Esophagus (tissue), 2 donors: ENCODE measurements around the gene MPPED2. TPM values are rescaled to one million over a fixed set of nuclear protein-coding genes. Genes with fewer than 3 reads are reported as not detected.
A peak's percentile ranks its signal among the peaks of the same experiment; 100 is the strongest.

Experiments
- H3K27ac ChIP-seq, 2 donors: one replicate each; pipeline ENCODE4 v1.5.1; 2013; ENCODE audit warnings: low read depth in 2 of 2, mild to moderate bottlenecking in 2 of 2, inconsistent platforms in 1 of 2, low read length in 1 of 2, moderate library complexity in 1 of 2
- H3K27me3 ChIP-seq, 2 donors: one replicate each; pipeline ENCODE4 v1.6.1; 2013; ENCODE audit warnings: low read length in 2 of 2, control low read depth in 1 of 2, mild to moderate bottlenecking in 1 of 2; ENCODE audit not compliant: insufficient read depth in 2 of 2, control insufficient read depth in 1 of 2
- H3K36me3 ChIP-seq, 2 donors: one replicate each; pipeline ENCODE4 v1.6.1; 2013; ENCODE audit warnings: low read length in 1 of 2; ENCODE audit not compliant: control insufficient read depth in 2 of 2, insufficient read depth in 2 of 2
- H3K4me1 ChIP-seq, 2 donors: one replicate each; pipeline ENCODE4 v1.6.1; 2013; ENCODE audit warnings: low read length in 1 of 2; ENCODE audit not compliant: control insufficient read depth in 2 of 2, insufficient read depth in 2 of 2
- H3K4me3 ChIP-seq, 2 donors: one replicate each; pipeline ENCODE4 v1.5.1; 2013; ENCODE audit warnings: low read length in 2 of 2, mild to moderate bottlenecking in 2 of 2, low read depth in 1 of 2, moderate library complexity in 1 of 2
- H3K9me3 ChIP-seq, 2 donors: one replicate each; pipeline ENCODE4 v1.6.1; 2013; ENCODE audit warnings: mild to moderate bottlenecking in 2 of 2, low read depth in 1 of 2, low read length in 1 of 2, moderate library complexity in 1 of 2; ENCODE audit not compliant: control insufficient read depth in 2 of 2, insufficient read depth in 1 of 2
- WGBS, 2 donors: extraction: QIAGEN DNeasy Blood & Tissue Kit; methylation state at CpG; one replicate each; pipeline ENCODE4 v1.1.7; 2013; 5-methylcytosine and 5-hydroxymethylcytosine counted together
- polyA plus RNA-seq, 2 donors: library from polyadenylated mRNA; stranded (reverse); fragments of 200-250 nt; gene quantifications; one replicate each; pipeline ENCODE4 v1.2.3, GENCODE V29; 2013
- donor health status: healthy with polysubstance abuse.
- donor health status: Bipolar disorder and iron deficiency.

MPPED2 gene
- polyA plus RNA-seq, 2 donors = 0.58 to 1.4 TPM

GRCh38 chr11:30596832-30597231 lies 10.7 kb upstream of the MPPED2 start:
- Histone ChIP-seq H3K27me3 (no peaks in the 10 kb centered on the region), H3K27ac (no peak overlapping the region), H3K9me3 (no peaks in the 10 kb centered on the region), H3K4me3 (no peak overlapping the region), H3K4me1 (no peaks in the 10 kb centered on the region), H3K36me3 (no peaks in the 10 kb centered on the region)
- 58 to 59% methylated on average over 2 of the region's 2 CpGs for WGBS, 2 donors

- Histone ChIP-seq H3K27ac (no peak overlapping the region), H3K9me3 (no peaks in the 10 kb centered on the region), H3K36me3 (no peaks in the 10 kb centered on the region), H3K27me3 (no peaks in the 10 kb centered on the region), H3K4me3 (no peak overlapping the region), H3K4me1 (no peaks in the 10 kb centered on the region)
- WGBS, 2 donors = 72 to 79% methylated on average over 3 of the region's 3 CpGs
These were observed 9.8 kb upstream of the MPPED2 start for GRCh38 chr11:30595934-30596333.

GRCh38 chr11:30594646-30595411 lies 8.7 kb upstream of the MPPED2 start:
- no peak overlapping the region for H3K4me3 ChIP-seq
- H3K4me1 ChIP-seq = no peaks in the 10 kb centered on the region
- no peaks in the 10 kb centered on the region for H3K36me3 ChIP-seq
- H3K9me3 ChIP-seq = no peaks in the 10 kb centered on the region
- WGBS, 2 donors = 55 to 62% methylated on average over 8 of the region's 8 CpGs
- H3K27me3 ChIP-seq = no peaks in the 10 kb centered on the region
- H3K27ac ChIP-seq = no peak overlapping the region

- H3K4me3 ChIP-seq = no peak overlapping the region
- peaks cover 0 to 6% of the 10 kb centered on the region in 2 donors for H3K27me3 ChIP-seq
- 48 to 62% methylated on average over 1 of the region's 1 CpG for whole genome bisulfite sequencing, 2 donors
- H3K4me1 ChIP-seq = peaks cover 0 to 4% of the 10 kb centered on the region in 2 donors
- H3K9me3 ChIP-seq = peaks cover 0 to 3% of the 10 kb centered on the region in 2 donors
- H3K36me3 ChIP-seq = no peaks in the 10 kb centered on the region
- no peak overlapping the region for H3K27ac ChIP-seq
These were observed 1.2 kb upstream of the MPPED2 start for GRCh38 chr11:30587269-30587812.

- H3K4me1 ChIP-seq = peaks cover 0 to 4% of the 10 kb centered on the region in 2 donors
- H3K27me3 ChIP-seq = peaks cover 0 to 6% of the 10 kb centered on the region in 2 donors
- H3K36me3 ChIP-seq = no peaks in the 10 kb centered on the region
- peak overlapping the region; percentile 64 to 67 for H3K4me3 ChIP-seq
- 0 to 1% methylated on average over 37 to 42 of the region's 42 CpGs for WGBS, 2 donors
- peak overlapping the region in 1 of 2 donors; percentile 17 for H3K27ac ChIP-seq
- peaks cover 0 to 3% of the 10 kb centered on the region in 2 donors for H3K9me3 ChIP-seq
These were observed 282 bp downstream of the MPPED2 start for GRCh38 chr11:30585892-30586250.

GRCh38 chr11:30585125-30585891 lies 845 bp downstream of the MPPED2 start:
- WGBS, 2 donors = 1% methylated on average over 61 to 74 of the region's 74 CpGs
- H3K27me3 ChIP-seq = peaks cover 0 to 6% of the 10 kb centered on the region in 2 donors
- H3K4me3 ChIP-seq = peak overlapping the region; percentile 64 to 67
- H3K9me3 ChIP-seq = peaks cover 0 to 3% of the 10 kb centered on the region in 2 donors
- H3K27ac ChIP-seq = peak overlapping the region in 1 of 2 donors; percentile 27
- H3K36me3 ChIP-seq = no peaks in the 10 kb centered on the region
- peaks cover 0 to 4% of the 10 kb centered on the region in 2 donors for H3K4me1 ChIP-seq

GRCh38 chr11:30583476-30584280 lies 2.5 kb downstream of the MPPED2 start:
- H3K4me1 ChIP-seq = peaks cover 0 to 4% of the 10 kb centered on the region in 2 donors
- H3K27me3 ChIP-seq = peaks cover 0 to 6% of the 10 kb centered on the region in 2 donors
- H3K4me3 ChIP-seq = peak overlapping the region in 1 of 2 donors; percentile 67
- WGBS, 2 donors = 35 to 40% methylated on average over 29 of the region's 29 CpGs
- H3K27ac ChIP-seq = no peak overlapping the region
- no peaks in the 10 kb centered on the region for H3K36me3 ChIP-seq
- H3K9me3 ChIP-seq = peaks cover 0 to 3% of the 10 kb centered on the region in 2 donors

GRCh38 chr11:30582726-30583125 lies 3.4 kb downstream of the MPPED2 start:
- H3K4me1 ChIP-seq = peaks cover 0 to 4% of the 10 kb centered on the region in 2 donors
- H3K27me3 ChIP-seq = peaks cover 0 to 6% of the 10 kb centered on the region in 2 donors
- H3K4me3 ChIP-seq = no peak overlapping the region
- 78 to 90% methylated on average over 4 of the region's 4 CpGs for WGBS, 2 donors
- no peaks in the 10 kb centered on the region for H3K36me3 ChIP-seq
- H3K27ac ChIP-seq = no peak overlapping the region
- peaks cover 0 to 3% of the 10 kb centered on the region in 2 donors for H3K9me3 ChIP-seq

GRCh38 chr11:30581675-30582074 lies 4.5 kb downstream of the MPPED2 start:
- Histone ChIP-seq H3K27me3 (peaks cover 0 to 6% of the 10 kb centered on the region in 2 donors), H3K4me1 (peaks cover 0 to 4% of the 10 kb centered on the region in 2 donors), H3K9me3 (peaks cover 0 to 3% of the 10 kb centered on the region in 2 donors), H3K36me3 (no peaks in the 10 kb centered on the region), H3K27ac (no peak overlapping the region), H3K4me3 (no peak overlapping the region)
- 79 to 80% methylated on average over 3 of the region's 3 CpGs for WGBS, 2 donors
